Subcutaneous adipose tissue (tissue), 4 donors: Measurements from ENCODE around the gene ZNF333. TPM values are rescaled to one million over a fixed set of nuclear protein-coding genes. Genes with fewer than 3 reads are reported as not detected.

ENCODE experiments used
- CTCF ChIP-seq: fragments of 450-650 bp; IDR thresholded peaks from one replicate; pipeline ENCODE4 v1.5.1; 2016; ENCODE audit warnings: low read depth, mild to moderate bottlenecking, control low read depth, antibody characterized with exemption, moderate library complexity
- total RNA-seq, 4 donors: library from RNA; depleted of rRNA; stranded (reverse); fragments of >200 nt; gene quantifications; one replicate each; pipeline ENCODE4 v1.1.0, GENCODE V29; 2016

Gene ZNF333
- total RNA-seq, 4 donors from 2014 or later = 17.4 to 47.5 (median 25.8) TPM

DNA sequence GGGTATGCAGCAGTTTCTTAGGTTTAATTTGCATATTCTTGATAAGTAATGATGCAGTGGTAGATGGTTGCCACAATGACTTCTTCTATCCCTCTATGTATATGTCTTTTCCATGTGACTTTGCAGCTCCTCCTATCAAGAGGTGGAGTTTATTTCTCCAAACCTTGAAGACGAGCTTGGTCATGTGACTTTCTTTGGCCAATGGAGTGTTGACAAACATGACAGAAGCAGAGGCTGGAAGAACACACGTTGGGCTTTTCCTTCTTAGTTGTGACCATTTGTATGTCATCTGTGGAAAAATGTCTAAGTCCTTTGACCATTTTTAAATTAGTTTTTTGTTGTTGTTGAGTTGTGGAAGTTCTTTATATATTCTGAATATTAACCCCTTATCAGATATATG lies 32.3 kb downstream of the ZNF333 start:
- TF ChIP-seq CTCF = no peak

DNA sequence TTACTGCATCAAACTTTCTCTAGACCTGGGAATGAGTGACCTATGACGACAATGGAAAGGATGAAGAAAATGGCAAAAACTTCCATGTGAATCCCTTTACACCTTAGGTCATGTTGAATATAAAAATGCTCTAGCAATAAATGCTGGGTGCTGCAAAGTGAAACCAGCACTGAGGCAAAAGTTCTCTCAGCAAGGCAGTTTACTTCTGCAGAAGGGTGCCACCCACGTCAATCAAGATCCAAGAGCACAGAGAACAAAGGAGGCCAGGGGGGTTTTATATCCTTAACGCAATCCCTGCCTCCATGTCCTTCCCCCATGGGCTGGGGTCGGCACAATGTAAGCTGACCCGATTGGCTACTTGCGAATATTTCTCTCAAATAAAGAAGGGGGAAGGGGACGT lies 38.7 kb downstream of the ZNF333 start:
- TF ChIP-seq CTCF = no peak

GRCh38 chr19:14731200-14731599 lies 41.4 kb downstream of the ZNF333 start:
- TF ChIP-seq CTCF = no peak

GRCh38 chr19:14732510-14732909 lies 42.7 kb downstream of the ZNF333 start:
- TF ChIP-seq CTCF = no peak

DNA sequence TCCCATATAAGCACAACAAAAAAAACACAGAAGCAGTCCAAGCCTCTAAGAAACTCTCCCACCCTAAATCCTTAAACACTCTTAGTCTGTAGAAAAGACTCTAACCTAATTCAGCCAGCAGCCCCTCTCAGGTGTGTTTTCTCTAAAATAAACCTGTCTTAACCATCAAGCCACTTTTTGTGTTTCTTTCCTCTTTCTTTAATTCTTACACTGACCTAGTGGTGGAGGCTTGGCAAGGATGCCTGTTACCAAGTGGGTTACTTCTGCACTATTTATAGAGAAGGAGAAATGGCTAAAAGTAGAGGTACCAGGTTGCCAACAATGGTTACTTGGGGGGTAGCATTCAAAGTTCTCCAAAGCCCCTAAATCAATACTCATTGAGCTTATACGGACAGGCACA lies 43.7 kb downstream of the ZNF333 start:
- no peak for TF ChIP-seq CTCF

DNA sequence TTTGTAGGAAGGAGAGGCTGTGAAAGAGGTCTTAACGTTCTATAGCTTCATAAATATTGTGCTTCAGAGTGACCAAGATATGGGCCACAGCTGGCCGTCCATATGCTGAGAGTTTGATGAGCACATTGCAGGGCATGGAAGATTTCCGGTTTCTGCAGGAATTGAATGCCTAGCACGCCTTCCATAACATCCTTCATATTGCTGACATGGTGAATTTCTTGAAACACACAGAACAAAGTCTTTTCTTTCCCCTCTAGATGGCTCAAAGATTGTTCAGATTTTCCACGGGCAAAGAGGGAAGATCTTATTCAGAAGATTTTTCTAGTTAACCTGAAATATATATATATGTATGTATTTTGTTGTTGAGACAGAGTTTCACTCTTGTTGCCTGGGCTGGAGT lies 46.1 kb downstream of the ZNF333 start:
- TF ChIP-seq CTCF = no peak

DNA sequence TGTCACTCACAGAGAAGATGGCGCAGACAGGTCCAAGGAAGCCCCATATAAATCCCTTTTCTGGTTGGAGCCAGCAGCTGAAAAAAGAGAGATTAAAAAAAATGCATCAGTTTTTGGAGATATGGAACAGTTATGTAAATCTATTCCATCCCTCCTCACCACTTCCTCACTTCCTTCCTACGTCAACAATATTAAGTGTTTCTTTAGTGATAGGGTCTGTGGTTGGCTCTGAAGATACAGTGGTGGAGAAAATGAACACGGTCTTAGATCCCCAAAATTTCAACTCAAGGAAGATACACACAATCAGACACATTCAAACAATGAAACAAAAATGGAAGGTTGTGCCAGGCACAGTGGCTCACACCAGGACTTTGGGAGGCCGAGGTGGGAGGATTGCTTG lies 57.0 kb downstream of the ZNF333 start:
- TF ChIP-seq CTCF = no peak
